ENCODE results near the gene SIRT7.

GRCh38 chr17:81926451-81927151 lies 8.6 kb upstream of the SIRT7 start:
- TF ChIP-seq CTCF (IDR thresholded peaks at IDR 0.05; ENCODE audit: low read depth, low read length): no peak
- TF ChIP-seq EZH2phosphoT487 (IDR thresholded peaks at IDR 0.05; ENCODE audit: low read depth): no peak

All from OCI-LY3 (cell line).